T-cell (primary cell): ENCODE results near the gene ST8SIA6. TPM values are rescaled to one million over a fixed set of nuclear protein-coding genes. Genes with fewer than 3 reads are reported as not detected.

Experiments used
- ATAC-seq, 4 experiments: fragments of 200-7000 bp in 3 of 4; fragments of 150-1000 bp in 1 of 4; cut with Tn5 transposase; replicated peaks in 1 of 4; 1 replicate in 3 of 4; 2 replicates in 1 of 4; pipeline ENCODE4 v1.10.0; 2021; ENCODE audit warnings: moderate library complexity in 3 of 4, mild to moderate bottlenecking in 2 of 4, moderate number of reproducible peaks in 1 of 4
- CTCF ChIA-PET, 2 donors: fragments of 300-600 bp; sonication (Branson Sonifier 250); formaldehyde crosslinking; loops; one replicate each; lab custom pipeline; 2022; ENCODE audit warnings: antibody characterized with exemption in 2 of 2; lab: Charles Lee
- POLR2A ChIA-PET, 2 donors: fragments of 300-600 bp; sonication (Branson Sonifier 250); formaldehyde crosslinking; loops; one replicate each; lab custom pipeline; 2022; ENCODE audit warnings: antibody characterized with exemption in 2 of 2; lab: Charles Lee
- DNase-seq, 35 experiments: peaks; one replicate each; pipeline versions ENCODE4 v3.0.0 to v3.0.0-alpha.2; 2013 to 2023
- H3K27ac ChIP-seq: one replicate; pipeline ENCODE4 v1.5.1; 2013; ENCODE audit warnings: low read length
- H3K27me3 ChIP-seq, 2 experiments: replicated peaks in 1 of 2; 1 replicate in 1 of 2; 2 replicates in 1 of 2; pipeline versions ENCODE4 v1.6.1 to v1.7.0; 2013; ENCODE audit warnings: low read length in 1 of 2, mixed read lengths in 1 of 2; ENCODE audit not compliant: control insufficient read depth in 2 of 2, insufficient read depth in 2 of 2; ENCODE audit errors: extremely low read depth in 1 of 2
- H3K36me3 ChIP-seq, 2 donors: 1 replicate in 1 of 2; 2 replicates in 1 of 2; pipeline versions ENCODE4 v1.6.1 to v1.7.0; 2013; ENCODE audit warnings: low read length in 1 of 2; ENCODE audit not compliant: control insufficient read depth in 2 of 2, insufficient read depth in 1 of 2; ENCODE audit errors: extremely low read depth in 1 of 2
- H3K4me1 ChIP-seq, 2 experiments: 1 replicate in 1 of 2; 2 replicates in 1 of 2; pipeline versions ENCODE4 v1.6.1 to v1.7.0; 2013; ENCODE audit warnings: low read length in 2 of 2, mixed read lengths in 1 of 2; ENCODE audit not compliant: insufficient read depth in 2 of 2, control insufficient read depth in 1 of 2; ENCODE audit errors: extremely low read depth in 1 of 2
- H3K4me3 ChIP-seq, 2 donors: 1 replicate in 1 of 2; 2 replicates in 1 of 2; pipeline versions ENCODE4 v1.5.1 to v1.7.0; 2013; ENCODE audit warnings: mild to moderate bottlenecking in 2 of 2, low read length in 1 of 2, moderate library complexity in 1 of 2; ENCODE audit not compliant: control insufficient read depth in 1 of 2; ENCODE audit errors: extremely low read depth in 1 of 2
- H3K9me3 ChIP-seq: 2 replicates; pipeline ENCODE4 v1.7.0; 2013
- H3K27ac Mint-ChIP-seq, 2 donors: one replicate each; pipeline ENCODE4 v1.8.0; 2020 to 2021; ENCODE audit warnings: mild to moderate bottlenecking in 2 of 2, mixed read lengths in 2 of 2
- H3K27me3 Mint-ChIP-seq, 2 donors: one replicate each; pipeline ENCODE4 v1.8.0; 2021 to 2022; ENCODE audit warnings: mixed read lengths in 2 of 2
- H3K36me3 Mint-ChIP-seq: one replicate; pipeline ENCODE4 v1.8.0; 2021; ENCODE audit warnings: mixed read lengths
- H3K4me1 Mint-ChIP-seq, 3 donors: one replicate each; pipeline ENCODE4 v1.8.0; 2020 to 2022; ENCODE audit warnings: mixed read lengths in 3 of 3, mild to moderate bottlenecking in 1 of 3
- H3K4me3 Mint-ChIP-seq, 3 donors: one replicate each; pipeline ENCODE4 v1.8.0; 2020 to 2022; ENCODE audit warnings: mild to moderate bottlenecking in 3 of 3, mixed read lengths in 3 of 3, moderate library complexity in 3 of 3
- H3K9me3 Mint-ChIP-seq, 3 donors: one replicate each; pipeline ENCODE4 v1.8.0; 2020 to 2022; ENCODE audit warnings: mixed read lengths in 3 of 3
- WGBS: methylation state at CpG from one replicate; pipeline ENCODE4 v1.1.5; 2013; ENCODE audit warnings: missing lambda C conversion rate; ENCODE audit not compliant: insufficient coverage; 5-methylcytosine and 5-hydroxymethylcytosine counted together
- total RNA-seq, 35 experiments: library from RNA in 6 of 35; stranded (reverse) in 6 of 35; fragments of 120-200 nt in 1 of 35; gene quantifications; one replicate each; pipeline versions ENCODE4 v1.2.1 to v1.2.4 and lab custom pipeline; 2013 to 2026

Gene ST8SIA6
- total RNA-seq, 5 donors from 2014 or later (not counting 1 experiment from before 2014, with no cell fraction given), result 0.95 to 4.0 (median 1.7) TPM

- Mint-ChIP-seq H3K27ac (no peak overlapping the region), H3K27me3 (peaks cover 4 to 11% of the 10 kb centered on the region in 2 donors), H3K36me3 (no peaks in the 10 kb centered on the region), H3K9me3 (no peaks in the 10 kb centered on the region), H3K4me1 (peaks cover 0 to 5% (median 0%) of the 10 kb centered on the region in 3 donors), H3K4me3 (no peak overlapping the region)
- H3K36me3 ChIP-seq, result no peaks in the 10 kb centered on the region
- H3K9me3 ChIP-seq, result no peaks in the 10 kb centered on the region
- DNase-seq (no peak), ATAC-seq (no peak)
- CTCF ChIA-PET, result interaction anchor here in 1 of 2 donors (0.6 kb wide), 1 partner anchor 125 kb away, joined by 3 read pairs; no protein-coding TSS in a partner anchor
- WGBS, result no CpG with 5 or more reads among the region's 2 CpGs
- H3K27me3 ChIP-seq, result no peaks in the 10 kb centered on the region
- POLR2A ChIA-PET, result no interaction called here
- no peak overlapping the region for H3K4me3 ChIP-seq
- H3K4me1 ChIP-seq, result no peaks in the 10 kb centered on the region
- no peak overlapping the region for H3K27ac ChIP-seq
These were observed 97.6 kb downstream of the ST8SIA6 start for GRCh38 chr10:17356820-17357219.

- Histone ChIP-seq H3K9me3 (no peaks in the 10 kb centered on the region), H3K4me3 (no peak overlapping the region), H3K36me3 (no peaks in the 10 kb centered on the region), H3K27ac (no peak overlapping the region), H3K4me1 (no peaks in the 10 kb centered on the region), H3K27me3 (no peaks in the 10 kb centered on the region)
- ChIA-PET POLR2A (no interaction called here), CTCF (no interaction called here)
- DNase-seq (no peak), ATAC-seq (no peak)
- H3K36me3 Mint-ChIP-seq, result no peaks in the 10 kb centered on the region
- 80% methylated on average over 1 of the region's 5 CpGs for WGBS
- H3K27me3 Mint-ChIP-seq, result peaks cover 8 to 16% of the 10 kb centered on the region in 2 donors
- peaks cover 0 to 5% (median 0%) of the 10 kb centered on the region in 3 donors for H3K4me1 Mint-ChIP-seq
- no peak overlapping the region for H3K27ac Mint-ChIP-seq
- no peak overlapping the region for H3K4me3 Mint-ChIP-seq
- peaks cover 3 to 4% (median 4%) of the 10 kb centered on the region in 3 donors for H3K9me3 Mint-ChIP-seq
These were observed 99.6 kb downstream of the ST8SIA6 start for GRCh38 chr10:17354781-17355180.

- Mint-ChIP-seq H3K4me3 (no peak overlapping the region), H3K9me3 (peaks cover 3 to 4% (median 4%) of the 10 kb centered on the region in 3 donors), H3K27me3 (peaks cover 8 to 16% of the 10 kb centered on the region in 2 donors), H3K4me1 (peaks cover 0 to 5% (median 0%) of the 10 kb centered on the region in 3 donors), H3K27ac (no peak overlapping the region), H3K36me3 (no peaks in the 10 kb centered on the region)
- Histone ChIP-seq H3K27me3 (no peaks in the 10 kb centered on the region), H3K36me3 (no peaks in the 10 kb centered on the region), H3K9me3 (no peaks in the 10 kb centered on the region), H3K4me1 (no peaks in the 10 kb centered on the region), H3K4me3 (no peak overlapping the region), H3K27ac (no peak overlapping the region)
- POLR2A ChIA-PET, result interaction anchor here in 1 of 2 donors (0.6 kb wide), 1 partner anchor 185 kb away, joined by 3 read pairs; no protein-coding TSS in a partner anchor
- DNase-seq (no peak), ATAC-seq (no peak)
- CTCF ChIA-PET, result no interaction called here
- 54% methylated on average over 2 of the region's 7 CpGs for WGBS
These were observed 100.7 kb downstream of the ST8SIA6 start for GRCh38 chr10:17353568-17354300.

- 63% methylated on average over 2 of the region's 2 CpGs for WGBS
These were observed 101.8 kb downstream of the ST8SIA6 start for GRCh38 chr10:17352583-17352982.

GRCh38 chr10:17351506-17351905 lies 102.9 kb downstream of the ST8SIA6 start:
- Mint-ChIP-seq H3K27ac (no peak overlapping the region), H3K9me3 (peaks cover 3 to 4% (median 4%) of the 10 kb centered on the region in 3 donors), H3K36me3 (no peaks in the 10 kb centered on the region), H3K4me1 (peaks cover 0 to 5% (median 0%) of the 10 kb centered on the region in 3 donors), H3K27me3 (peaks cover 8 to 10% of the 10 kb centered on the region in 2 donors), H3K4me3 (no peak overlapping the region)
- no peak for DNase-seq
- Histone ChIP-seq H3K4me1 (no peaks in the 10 kb centered on the region), H3K4me3 (no peak overlapping the region), H3K36me3 (no peaks in the 10 kb centered on the region), H3K27me3 (no peaks in the 10 kb centered on the region), H3K9me3 (no peaks in the 10 kb centered on the region), H3K27ac (no peak overlapping the region)
- ChIA-PET POLR2A (no interaction called here), CTCF (interaction anchor here in 1 of 2 donors (0.8 kb wide), 1 partner anchor 61 kb away, joined by 3 read pairs; no protein-coding TSS in a partner anchor)
- no peak for ATAC-seq
- WGBS, result no CpG with 5 or more reads among the region's 1 CpG

More at GRCh38 chr10:17352583-17352982, 101.8 kb downstream of the ST8SIA6 start:
- Histone ChIP-seq H3K4me1 (no peaks in the 10 kb centered on the region), H3K27ac (no peak overlapping the region), H3K9me3 (no peaks in the 10 kb centered on the region), H3K36me3 (no peaks in the 10 kb centered on the region), H3K4me3 (no peak overlapping the region), H3K27me3 (no peaks in the 10 kb centered on the region)
- Mint-ChIP-seq H3K27ac (no peak overlapping the region), H3K36me3 (no peaks in the 10 kb centered on the region), H3K4me3 (no peak overlapping the region), H3K27me3 (peaks cover 3 to 8% of the 10 kb centered on the region in 2 donors), H3K9me3 (peaks cover 3 to 4% (median 4%) of the 10 kb centered on the region in 3 donors), H3K4me1 (peaks cover 0 to 5% (median 0%) of the 10 kb centered on the region in 3 donors)
- ChIA-PET CTCF (no interaction called here), POLR2A (no interaction called here)
- no peak for ATAC-seq
- no peak for DNase-seq

- peaks cover 0 to 4% of the 10 kb centered on the region in 2 experiments for H3K27me3 ChIP-seq
- Mint-ChIP-seq H3K4me3 (no peak overlapping the region), H3K27ac (no peak overlapping the region), H3K36me3 (no peaks in the 10 kb centered on the region), H3K4me1 (peaks cover 0 to 5% (median 0%) of the 10 kb centered on the region in 3 donors), H3K9me3 (peaks cover 3 to 4% (median 4%) of the 10 kb centered on the region in 3 donors), H3K27me3 (peaks cover 10 to 12% of the 10 kb centered on the region in 2 donors)
- DNase-seq (no peak), ATAC-seq (no peak)
- ChIA-PET CTCF (no interaction called here), POLR2A (no interaction called here)
- H3K36me3 ChIP-seq, result no peaks in the 10 kb centered on the region
- no peaks in the 10 kb centered on the region for H3K9me3 ChIP-seq
- no CpG with 5 or more reads among the region's 1 CpG for WGBS
- H3K27ac ChIP-seq, result no peak overlapping the region
- no peak overlapping the region for H3K4me3 ChIP-seq
- H3K4me1 ChIP-seq, result no peaks in the 10 kb centered on the region
These were observed 104.7 kb downstream of the ST8SIA6 start for GRCh38 chr10:17349717-17350116.
